IMR-90 (cell line): ENCODE measurements around the gene ITGB1BP1. TPM values are rescaled to one million over a fixed set of nuclear protein-coding genes. Genes with fewer than 3 reads are reported as not detected.

Experiments used
- ATAC-seq: fragments of 200-7000 bp; cut with Tn5 transposase; 2 replicates; pipeline ENCODE4 v1.9.1; 2020; ENCODE audit warnings: low read depth, mild to moderate bottlenecking, moderate library complexity
- BruUV-seq: library from RNA; stranded (reverse); fragments of 400-500 nt; replicated peaks from 2 replicates; lab custom pipeline; 2021; lab: Mats Ljungman, UMichigan
- CTCF ChIA-PET: fragments of 300-600 bp; formaldehyde crosslinking; extraction: SDS; loops from one replicate; lab custom pipeline; 2021; ENCODE audit warnings: antibody characterized with exemption; lab: Yijun Ruan, JAX
- POLR2A ChIA-PET: fragments of 300-600 bp; sonication (Branson Sonifier 250); formaldehyde crosslinking; loops from one replicate; lab custom pipeline; 2022; ENCODE audit warnings: antibody characterized with exemption; ENCODE audit not compliant: unreplicated experiment; lab: Charles Lee
- DNase-seq: peaks from one replicate; pipeline ENCODE4 v3.0.0; 2013
- H2AFZ ChIP-seq: replicated peaks from 2 replicates; pipeline ENCODE3; 2013; ENCODE audit warnings: low read length, mild to moderate bottlenecking; ENCODE audit not compliant: poor library complexity
- H2AK5ac ChIP-seq: 2 replicates; pipeline ENCODE4 v1.6.1; 2013; ENCODE audit warnings: low read depth, low read length, inconsistent platforms
- H2AK9ac ChIP-seq: replicated peaks from 2 replicates; pipeline ENCODE3; 2013; ENCODE audit warnings: mild to moderate bottlenecking, low read depth, low read length, moderate library complexity; ENCODE audit not compliant: poor library complexity
- H2BK120ac ChIP-seq: 2 replicates; pipeline ENCODE4 v1.6.1; 2013; ENCODE audit warnings: low read depth, low read length, inconsistent platforms
- H2BK15ac ChIP-seq: 3 replicates; pipeline ENCODE4 v1.6.1; 2013; ENCODE audit warnings: low read depth, low read length, inconsistent platforms
- H2BK20ac ChIP-seq: 2 replicates; pipeline ENCODE4 v1.6.1; 2013; ENCODE audit warnings: low read depth, mild to moderate bottlenecking, inconsistent platforms, low read length, moderate library complexity
- H2BK5ac ChIP-seq: 2 replicates; pipeline ENCODE4 v1.6.1; 2013; ENCODE audit warnings: mild to moderate bottlenecking, low read depth, low read length, inconsistent platforms; ENCODE audit not compliant: poor library complexity, severe bottlenecking
- H3K14ac ChIP-seq: replicated peaks from 2 replicates; pipeline ENCODE4 v1.6.1; 2013; ENCODE audit warnings: low read depth, low read length, inconsistent platforms
- H3K18ac ChIP-seq: 2 replicates; pipeline ENCODE4 v1.6.1; 2013; ENCODE audit warnings: low read depth, low read length, control low read depth
- H3K23ac ChIP-seq: 2 replicates; pipeline ENCODE4 v1.6.1; 2013; ENCODE audit warnings: low read depth, low read length, inconsistent platforms
- H3K27ac ChIP-seq: 2 replicates; pipeline ENCODE4 v1.5.1; 2013; ENCODE audit warnings: mild to moderate bottlenecking, control low read depth, low read length; ENCODE audit not compliant: insufficient read depth
- H3K27me3 ChIP-seq: 2 replicates; pipeline ENCODE4 v1.6.1; 2013; ENCODE audit warnings: low read length; ENCODE audit not compliant: control insufficient read depth, insufficient read depth
- H3K36me3 ChIP-seq: 2 replicates; pipeline ENCODE4 v1.6.1; 2013; ENCODE audit warnings: low read length, mixed read lengths; ENCODE audit not compliant: control insufficient read depth, insufficient read depth
- H3K4ac ChIP-seq: 2 replicates; pipeline ENCODE4 v1.6.1; 2013; ENCODE audit warnings: low read depth, low read length, inconsistent platforms
- H3K4me1 ChIP-seq: 2 replicates; pipeline ENCODE4 v1.6.1; 2013; ENCODE audit warnings: low read length, mixed read lengths; ENCODE audit not compliant: control insufficient read depth, insufficient read depth
- H3K4me2 ChIP-seq: 2 replicates; pipeline ENCODE4 v1.6.1; 2013; ENCODE audit warnings: low read depth, mild to moderate bottlenecking, control low read depth, low read length, moderate library complexity
- H3K4me3 ChIP-seq: 2 replicates; pipeline ENCODE4 v1.5.1; 2013; ENCODE audit warnings: low read depth, mild to moderate bottlenecking, control low read depth, low read length, moderate library complexity; ENCODE audit not compliant: insufficient read depth
- H3K56ac ChIP-seq: 2 replicates; pipeline ENCODE4 v1.6.1; 2013; ENCODE audit warnings: low read length, inconsistent platforms; ENCODE audit not compliant: insufficient read depth; ENCODE audit errors: extremely low read depth
- H3K79me1 ChIP-seq, 2 experiments: 2 replicates each; pipeline ENCODE4 v1.6.1; 2013; ENCODE audit warnings: low read length in 2 of 2, inconsistent platforms in 1 of 2, low read depth in 1 of 2
- H3K9ac ChIP-seq: 2 replicates; pipeline ENCODE4 v1.6.1; 2013; ENCODE audit warnings: low read depth, low read length, control low read depth
- H3K9me1 ChIP-seq: 2 replicates; pipeline ENCODE4 v1.6.1; 2013; ENCODE audit warnings: low read length, inconsistent platforms; ENCODE audit not compliant: insufficient read depth
- H3K9me3 ChIP-seq: 2 replicates; pipeline ENCODE4 v1.6.1; 2013; ENCODE audit warnings: low read length; ENCODE audit not compliant: control insufficient read depth, insufficient read depth
- H4K20me1 ChIP-seq: 2 replicates; pipeline ENCODE4 v1.6.1; 2013; ENCODE audit warnings: low read length, inconsistent platforms; ENCODE audit not compliant: insufficient read depth
- H4K5ac ChIP-seq: 2 replicates; pipeline ENCODE4 v1.6.1; 2013; ENCODE audit warnings: mild to moderate bottlenecking, low read depth, low read length, control low read depth
- H4K8ac ChIP-seq, 2 experiments: 2 replicates each; pipeline ENCODE4 v1.6.1; 2013; ENCODE audit warnings: low read depth in 2 of 2, low read length in 2 of 2, control low read depth in 1 of 2, inconsistent platforms in 1 of 2
- H4K91ac ChIP-seq: 2 replicates; pipeline ENCODE4 v1.6.1; 2013; ENCODE audit warnings: low read depth, low read length, inconsistent platforms; ENCODE audit not compliant: insufficient read depth
- BHLHE40 ChIP-seq: fragments of 150-350 bp; IDR thresholded peaks from 2 replicates; pipeline ENCODE4 v1.6.1; 2016; ENCODE audit warnings: mild to moderate bottlenecking, low read depth, low read length
- CEBPB ChIP-seq: IDR thresholded peaks from 2 replicates; pipeline ENCODE4 v1.6.1; 2012; ENCODE audit warnings: low read depth, low read length, improper control_type of control experiment
- FOS ChIP-seq: fragments of 150-350 bp; IDR thresholded peaks from 2 replicates; pipeline ENCODE4 v1.6.1; 2016; ENCODE audit warnings: low read depth, low read length
- MAFK ChIP-seq: IDR thresholded peaks from 2 replicates; pipeline ENCODE4 v1.6.1; 2012; ENCODE audit warnings: low read depth, low read length, improper control_type of control experiment
- MAZ ChIP-seq: IDR thresholded peaks from 2 replicates; pipeline ENCODE4 v1.6.1; 2012; ENCODE audit warnings: low read depth, mild to moderate bottlenecking, low read length, improper control_type of control experiment, moderate library complexity, borderline replicate concordance
- MXI1 ChIP-seq: IDR thresholded peaks from 2 replicates; pipeline ENCODE4 v1.6.1; 2012; ENCODE audit warnings: low read depth, mild to moderate bottlenecking, low read length, moderate library complexity, borderline replicate concordance
- RAD21 ChIP-seq: IDR thresholded peaks from 2 replicates; pipeline ENCODE4 v1.6.1; 2012; ENCODE audit warnings: low read length, improper control_type of control experiment
- RFX5 ChIP-seq: IDR thresholded peaks from 2 replicates; pipeline ENCODE4 v1.8.0; 2012; ENCODE audit warnings: low read depth, mild to moderate bottlenecking, low read length, moderate library complexity
- SMC3 ChIP-seq: fragments of 150-350 bp; IDR thresholded peaks from 2 replicates; pipeline ENCODE4 v1.6.1; 2016; ENCODE audit warnings: low read depth, mild to moderate bottlenecking, antibody characterized with exemption, low read length, moderate library complexity
- USF2 ChIP-seq: fragments of 150-350 bp; IDR thresholded peaks from 2 replicates; pipeline ENCODE4 v1.6.1; 2017; ENCODE audit warnings: mild to moderate bottlenecking, antibody characterized with exemption, low read length, low read depth
- WGBS, 2 experiments: methylation state at CpG; one replicate each; pipeline versions ENCODE4 v1.1.5 to v1.1.7; 2013; ENCODE audit warnings: missing lambda C conversion rate in 2 of 2; ENCODE audit not compliant: insufficient read length in 1 of 2; ENCODE audit errors: extremely low coverage in 2 of 2; 5-methylcytosine and 5-hydroxymethylcytosine counted together
- dilution Hi-C: fragments of 300-500 bp; cut with HindIII; formaldehyde crosslinking; loops from one replicate; pipeline ENCODE4 v1.14.3; 2018; ENCODE audit warnings: low sequenced_read_pairs; ENCODE audit not compliant: unreplicated experiment
- in situ Hi-C: fragments of 300-500 bp; cut with MboI; formaldehyde crosslinking; loops from 3 replicates; pipeline ENCODE4 v1.14.3; 2019; ENCODE audit warnings: low sequenced_read_pairs, inconsistent platforms, mixed read lengths
- intact Hi-C: fragments of 100-400 bp; cut with micrococcal nuclease; formaldehyde crosslinking; loops from 2 replicates; pipeline ENCODE4 v1.10.0; 2022
- polyA plus RNA-seq, 3 experiments: library from polyadenylated mRNA; depleted of rRNA; stranded (reverse); fragments of >200 nt; gene quantifications; 2 replicates each; pipeline ENCODE4 v1.2.3, GENCODE V29; 2012; ENCODE audit warnings: low replicate concordance in 1 of 3
- total RNA-seq: library from RNA; depleted of rRNA; stranded (reverse); fragments of >200 nt; gene quantifications from 2 replicates; pipeline ENCODE4 v1.2.3, GENCODE V29; 2012
- TF ChIP-seq, protein P1 (sequence below): conservative IDR thresholded peaks from 2 replicates; pipeline ENCODE4 v1.5.1; 2012; ENCODE audit warnings: mild to moderate bottlenecking, low read depth, low read length, improper control_type of control experiment

The ITGB1BP1 gene
- total and polyA plus RNA-seq, 2 of the 4 experiments (the other 2 are of a cell fraction) = 48.6 to 88.1 TPM

GRCh38 chr2:9417725-9418124 lies 5.6 kb downstream of the ITGB1BP1 start:
- WGBS, 2 experiments = 73% methylated on average over 1 of the region's 3 CpGs; no CpG with 5 or more reads in 1 of the 2 experiments
- BruUV-seq = no TSS peak
- Histone ChIP-seq H2BK5ac (no peak overlapping the region), H2AK5ac (no peak overlapping the region), H4K91ac (no peak overlapping the region), H3K79me1 (peaks cover 23 to 88% of the 10 kb centered on the region in 2 experiments), H3K4me1 (peaks cover 10% of the 10 kb centered on the region), H3K4me2 (no peak overlapping the region), H3K9me1 (peaks cover 5% of the 10 kb centered on the region), H4K20me1 (peaks cover 27% of the 10 kb centered on the region; the same call in 1 of the 2 replicates), H2AFZ (no peak overlapping the region), H4K5ac (no peak overlapping the region), H2AK9ac (no peak overlapping the region), H3K4me3 (no peak overlapping the region), H3K9me3 (no peaks in the 10 kb centered on the region), H3K27ac (no peak overlapping the region), H3K27me3 (no peaks in the 10 kb centered on the region), H4K8ac (no peak overlapping the region), H3K23ac (no peak overlapping the region), H2BK20ac (no peak overlapping the region), H3K18ac (no peak overlapping the region), H3K4ac (no peak overlapping the region), H2BK120ac (no peak overlapping the region), H3K56ac (no peak overlapping the region), H3K36me3 (peaks cover 13% of the 10 kb centered on the region), H2BK15ac (no peak overlapping the region), H3K14ac (no peak overlapping the region), H3K9ac (no peak overlapping the region)
- DNase-seq (no peak), ATAC-seq (no peak)
- TF ChIP-seq CEBPB (no peak), RFX5 (no peak), MAFK (no peak), FOS (no peak), MAZ (no peak), RAD21 (no peak), USF2 (no peak), SMC3 (no peak), BHLHE40 (no peak), MXI1 (no peak)
- TF ChIP-seq, protein P1, sequence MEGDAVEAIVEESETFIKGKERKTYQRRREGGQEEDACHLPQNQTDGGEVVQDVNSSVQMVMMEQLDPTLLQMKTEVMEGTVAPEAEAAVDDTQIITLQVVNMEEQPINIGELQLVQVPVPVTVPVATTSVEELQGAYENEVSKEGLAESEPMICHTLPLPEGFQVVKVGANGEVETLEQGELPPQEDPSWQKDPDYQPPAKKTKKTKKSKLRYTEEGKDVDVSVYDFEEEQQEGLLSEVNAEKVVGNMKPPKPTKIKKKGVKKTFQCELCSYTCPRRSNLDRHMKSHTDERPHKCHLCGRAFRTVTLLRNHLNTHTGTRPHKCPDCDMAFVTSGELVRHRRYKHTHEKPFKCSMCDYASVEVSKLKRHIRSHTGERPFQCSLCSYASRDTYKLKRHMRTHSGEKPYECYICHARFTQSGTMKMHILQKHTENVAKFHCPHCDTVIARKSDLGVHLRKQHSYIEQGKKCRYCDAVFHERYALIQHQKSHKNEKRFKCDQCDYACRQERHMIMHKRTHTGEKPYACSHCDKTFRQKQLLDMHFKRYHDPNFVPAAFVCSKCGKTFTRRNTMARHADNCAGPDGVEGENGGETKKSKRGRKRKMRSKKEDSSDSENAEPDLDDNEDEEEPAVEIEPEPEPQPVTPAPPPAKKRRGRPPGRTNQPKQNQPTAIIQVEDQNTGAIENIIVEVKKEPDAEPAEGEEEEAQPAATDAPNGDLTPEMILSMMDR = no peak
- dilution Hi-C loops (no loop called here), in situ Hi-C loops (no loop called here), intact Hi-C loops (no loop called here)
- CTCF ChIA-PET = no interaction called here
- POLR2A ChIA-PET = interaction anchor here (0.6 kb wide), 1 partner anchor 9 kb away, joined by 11 read pairs; no protein-coding TSS in a partner anchor
